Activated CD8-positive, alpha-beta memory T cell treated with anti-CD3 and anti-CD28 coated beads for 48 hours (primary cell): ENCODE results near the gene ENTPD7.
"Not testable (repeated sequence)": the region's sequence is repeated elsewhere in the genome, so short reads cannot be mapped to it uniquely, and the experiment has no call there.

Experiments
- DNase-seq, 3 experiments: peaks; one replicate each; pipeline ENCODE4 v3.0.0-alpha.2; 2020; ENCODE audit warnings: low read depth in 2 of 3, low spot score in 2 of 3

ENTPD7 gene

GRCh38 chr10:99682752-99683151 lies 23.4 kb downstream of the ENTPD7 start:
- DNase-seq, result no peak

GRCh38 chr10:99685597-99685967 lies 26.3 kb downstream of the ENTPD7 start:
- DNase-seq, result no peak

DNA sequence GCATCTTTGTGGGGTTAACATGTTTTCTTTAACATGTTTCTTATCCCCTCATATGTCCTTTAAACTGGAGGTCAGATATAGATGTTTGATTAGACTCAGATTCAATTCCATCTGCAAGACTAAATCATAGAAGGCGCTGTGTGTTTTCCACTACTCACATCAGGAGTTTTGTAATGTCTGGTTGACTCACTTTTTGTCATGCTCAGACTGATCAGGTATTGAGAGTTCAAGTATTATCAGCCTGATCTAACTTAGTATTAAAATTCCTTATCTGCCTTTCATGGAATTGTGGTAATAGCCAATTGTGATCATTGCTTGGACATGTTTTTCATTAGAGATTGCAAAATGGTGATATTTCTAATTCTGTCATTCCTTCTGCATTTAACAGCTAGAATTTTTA lies 30.2 kb downstream of the ENTPD7 start:
- DNase-seq, result no peak

GRCh38 chr10:99693933-99694583 lies 34.7 kb downstream of the ENTPD7 start:
- DNase-seq, result no peak

GRCh38 chr10:99695761-99696160 lies 36.5 kb downstream of the ENTPD7 start:
- no peak for DNase-seq

DNA sequence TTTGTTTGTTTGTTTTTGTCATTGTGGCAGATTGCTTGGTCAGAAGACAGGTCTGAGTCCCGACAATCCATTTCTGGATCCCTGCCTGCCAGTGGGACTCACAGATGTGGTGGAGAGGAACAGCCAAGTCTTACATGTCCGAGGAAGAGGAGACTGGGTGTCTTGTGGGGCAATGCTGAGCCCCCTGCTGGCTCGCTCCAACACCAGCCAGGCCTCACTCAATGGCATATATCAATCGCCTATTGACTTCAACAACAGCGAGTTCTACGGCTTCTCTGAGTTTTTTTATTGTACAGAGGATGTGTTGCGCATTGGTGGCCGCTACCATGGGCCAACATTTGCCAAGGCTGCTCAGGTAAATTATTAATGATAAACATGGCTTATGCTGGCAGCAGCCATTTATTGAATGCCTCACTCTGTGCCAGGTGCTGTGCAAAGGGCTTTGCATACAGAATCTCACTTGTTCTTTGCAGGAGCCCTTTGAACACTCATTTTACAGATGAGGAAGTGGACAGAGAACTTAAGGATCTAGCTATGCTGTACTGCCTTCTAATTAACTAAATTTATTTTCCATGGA lies 39.3 kb downstream of the ENTPD7 start:
- no peak for DNase-seq

- DNase-seq, result no peak
Observed at GRCh38 chr10:99700649-99701048, 41.3 kb downstream of the ENTPD7 start.

- no peak for DNase-seq
Observed at GRCh38 chr10:99708428-99709012, 49.2 kb downstream of the ENTPD7 start.

- DNase-seq, result no peak
Observed at GRCh38 chr10:99709480-99710229, 50.3 kb downstream of the ENTPD7 start.

- DNase-seq, result no peak
Observed at GRCh38 chr10:99711129-99711719, 51.9 kb downstream of the ENTPD7 start.

DNA sequence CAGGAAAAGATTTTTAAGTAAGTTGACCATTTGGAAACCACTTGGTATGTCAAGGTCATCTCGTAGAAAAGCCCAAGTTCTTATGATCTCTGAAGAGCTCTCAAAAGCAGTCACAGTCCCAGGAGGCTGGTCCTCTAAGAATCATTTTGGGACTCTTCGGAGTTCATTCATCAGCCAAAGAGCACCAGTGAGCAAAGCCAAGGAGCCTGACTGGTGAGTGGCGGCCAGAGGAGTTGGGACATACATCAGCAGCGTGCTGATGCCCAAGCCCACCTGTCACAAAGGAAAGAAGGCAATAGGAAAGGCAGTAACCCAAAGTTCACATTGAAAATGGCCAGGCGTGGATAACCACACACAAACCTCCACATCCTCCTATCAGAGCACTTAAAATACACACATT lies 55.1 kb downstream of the ENTPD7 start:
- no peak for DNase-seq

- DNase-seq, result no peak
Observed at GRCh38 chr10:99720387-99720786, 61.1 kb downstream of the ENTPD7 start.

GRCh38 chr10:99730026-99730425 lies 70.7 kb downstream of the ENTPD7 start:
- no peak for DNase-seq

- DNase-seq, result no peak
Observed at GRCh38 chr10:99731306-99732032, 72.2 kb downstream of the ENTPD7 start.

GRCh38 chr10:99732033-99732842 lies 72.9 kb downstream of the ENTPD7 start, which contains the start of the genes COX15 and CUTC:
Gene COX15 (minus strand): TSS chr10:99732127. CDS start chr10:99732049, 78 bp downstream.
Gene CUTC (plus strand): TSS chr10:99732234. CDS start chr10:99732349, 115 bp downstream.
- DNase-seq, result peak; percentile 75 to 90 (median 88)

GRCh38 chr10:99733366-99733765 lies 74.1 kb downstream of the ENTPD7 start:
- DNase-seq, result no peak

DNA sequence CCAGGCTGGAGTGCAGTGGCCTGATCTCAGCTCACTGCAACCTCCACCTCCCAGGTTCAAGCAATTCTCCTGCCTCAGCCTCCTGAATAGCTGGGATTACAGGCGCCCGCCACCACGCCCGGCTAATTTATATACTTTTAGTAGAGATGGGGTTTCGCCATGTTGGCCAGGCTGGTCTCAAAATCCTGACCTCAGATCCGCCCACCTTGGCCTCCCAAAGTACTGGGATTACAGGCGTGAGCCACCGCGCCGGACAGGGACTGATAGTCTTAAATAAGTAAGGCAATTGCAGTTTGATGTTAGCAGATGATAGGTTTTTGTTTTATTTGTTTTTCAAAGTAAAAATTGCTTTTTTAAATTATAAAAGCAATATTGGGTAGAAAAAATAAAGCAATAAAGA lies 74.8 kb downstream of the ENTPD7 start:
- not testable (repeated sequence) for DNase-seq

DNA sequence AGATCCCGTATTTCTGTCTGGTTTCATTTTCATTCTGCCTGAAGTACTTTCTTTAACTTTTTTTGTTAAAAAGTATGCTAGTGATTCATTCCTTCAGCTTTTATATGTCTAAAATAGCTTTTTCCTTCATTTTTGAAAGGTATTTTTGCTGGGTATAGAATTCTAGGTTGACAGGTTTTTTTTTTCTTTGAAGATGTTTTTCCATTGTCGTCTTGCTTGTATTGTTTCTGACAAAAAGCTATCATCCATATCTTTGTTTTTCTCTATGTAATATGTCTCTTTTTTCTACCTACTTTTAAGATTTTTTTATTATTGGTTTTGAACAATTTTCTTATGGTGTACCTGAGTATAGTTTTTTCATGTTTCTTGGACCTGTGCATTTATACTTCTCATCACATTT lies 81.0 kb downstream of the ENTPD7 start:
- no peak for DNase-seq

DNA sequence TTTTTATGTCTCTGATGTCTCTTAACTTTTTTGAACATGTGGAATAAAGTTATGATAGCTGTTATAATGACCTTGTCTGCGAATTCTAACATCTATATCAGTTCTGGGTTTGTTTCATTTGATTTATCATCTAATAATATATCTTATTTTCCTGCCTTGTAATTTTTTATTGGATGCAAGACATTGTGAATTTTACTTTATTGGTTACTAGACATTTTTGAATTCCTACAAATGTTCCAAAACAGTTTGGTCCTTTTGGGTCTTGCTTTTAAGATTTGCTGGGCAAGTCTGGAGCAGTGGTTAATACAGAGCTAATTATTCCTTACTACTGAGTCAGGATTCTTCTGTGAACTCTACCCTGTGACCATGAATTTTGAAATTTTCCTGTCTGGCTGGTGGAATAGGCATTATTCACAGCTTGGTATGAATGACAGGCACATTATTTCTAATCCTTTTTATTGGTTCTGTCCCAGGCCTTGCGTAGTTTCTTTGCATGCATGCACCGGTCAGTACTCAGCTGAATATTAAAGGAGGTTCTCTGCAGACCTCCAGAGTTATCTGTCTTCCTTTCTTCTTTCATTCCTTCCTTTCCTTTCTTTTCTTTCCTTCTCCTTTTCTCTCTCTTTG lies 81.7 kb downstream of the ENTPD7 start:
- DNase-seq, result no peak

DNA sequence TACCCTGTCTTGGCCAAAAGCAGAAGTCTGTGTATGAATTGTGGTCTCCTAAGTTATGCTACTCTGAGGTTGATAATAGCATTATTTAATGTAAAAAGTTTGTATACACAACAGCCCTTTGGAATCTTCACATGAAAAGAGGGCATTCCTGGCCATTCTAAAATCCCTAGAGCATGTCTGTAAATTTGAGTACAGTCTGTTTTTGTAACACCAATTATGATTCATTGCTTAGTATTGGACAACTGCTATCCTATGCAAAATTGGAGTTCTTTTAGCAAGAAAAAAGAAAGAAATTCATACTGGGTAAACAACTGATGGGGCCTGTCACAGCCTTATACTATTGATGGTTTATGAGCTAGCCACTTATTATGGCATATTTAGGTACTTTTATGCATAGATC lies 82.9 kb downstream of the ENTPD7 start:
- no peak for DNase-seq
